HG02678 (cell line): ENCODE measurements around the gene B4GALNT4.
"Not testable (repeated sequence)": the region's sequence is repeated elsewhere in the genome, so short reads cannot be mapped to it uniquely, and the experiment has no call there.

Experiments used
- ATAC-seq: cut with Tn5 transposase; IDR thresholded peaks from one replicate; pipeline ENCODE4 v1.9.1; 2021; ENCODE audit warnings: mild to moderate bottlenecking, moderate library complexity; ENCODE audit not compliant: unreplicated experiment

B4GALNT4 gene

GRCh38 chr11:358129-358800, 11.0 kb upstream of the B4GALNT4 start:
- no peak for ATAC-seq

GRCh38 chr11:359181-359714, 10.1 kb upstream of the B4GALNT4 start:
- no peak for ATAC-seq

GRCh38 chr11:360326-361280, 8.7 kb upstream of the B4GALNT4 start:
- no peak for ATAC-seq

GRCh38 chr11:362642-363442, 6.5 kb upstream of the B4GALNT4 start:
- ATAC-seq = no peak

- not testable (repeated sequence) for ATAC-seq
Measured at GRCh38 chr11:363443-363805, 5.9 kb upstream of the B4GALNT4 start.

- ATAC-seq = no peak
Measured at GRCh38 chr11:363948-364761, 5.1 kb upstream of the B4GALNT4 start.

GRCh38 chr11:364991-365725, 4.1 kb upstream of the B4GALNT4 start:
- ATAC-seq = no peak

GRCh38 chr11:365831-366230, 3.5 kb upstream of the B4GALNT4 start:
- ATAC-seq = no peak

- no peak for ATAC-seq
Measured at GRCh38 chr11:367956-368413, 1.3 kb upstream of the B4GALNT4 start.

- no peak for ATAC-seq
Measured at GRCh38 chr11:368414-369335, 624 bp upstream of the B4GALNT4 start.

GRCh38 chr11:370070-370941, 1.0 kb downstream of the B4GALNT4 start:
- no peak for ATAC-seq

- no peak for ATAC-seq
Measured at GRCh38 chr11:371051-371450, 1.8 kb downstream of the B4GALNT4 start.

GRCh38 chr11:371716-372590, 2.7 kb downstream of the B4GALNT4 start:
- no peak for ATAC-seq

GRCh38 chr11:372809-373715, 3.8 kb downstream of the B4GALNT4 start:
- ATAC-seq = no peak
